T-cell (primary cell): ENCODE measurements around the gene PDE1A. TPM values are rescaled to one million over a fixed set of nuclear protein-coding genes. Genes with fewer than 3 reads are reported as not detected.

Experiments used
- ATAC-seq, 4 experiments: fragments of 200-7000 bp in 3 of 4; fragments of 150-1000 bp in 1 of 4; cut with Tn5 transposase; replicated peaks in 1 of 4; 1 replicate in 3 of 4; 2 replicates in 1 of 4; pipeline ENCODE4 v1.10.0; 2021; ENCODE audit warnings: moderate library complexity in 3 of 4, mild to moderate bottlenecking in 2 of 4, moderate number of reproducible peaks in 1 of 4
- CTCF ChIA-PET, 2 donors: fragments of 300-600 bp; sonication (Branson Sonifier 250); formaldehyde crosslinking; loops; one replicate each; lab custom pipeline; 2022; ENCODE audit warnings: antibody characterized with exemption in 2 of 2; lab: Charles Lee
- POLR2A ChIA-PET, 2 donors: fragments of 300-600 bp; sonication (Branson Sonifier 250); formaldehyde crosslinking; loops; one replicate each; lab custom pipeline; 2022; ENCODE audit warnings: antibody characterized with exemption in 2 of 2; lab: Charles Lee
- DNase-seq, 35 experiments: peaks; one replicate each; pipeline versions ENCODE4 v3.0.0 to v3.0.0-alpha.2; 2013 to 2023
- H3K27ac ChIP-seq: one replicate; pipeline ENCODE4 v1.5.1; 2013; ENCODE audit warnings: low read length
- H3K27me3 ChIP-seq, 2 experiments: replicated peaks in 1 of 2; 1 replicate in 1 of 2; 2 replicates in 1 of 2; pipeline versions ENCODE4 v1.6.1 to v1.7.0; 2013; ENCODE audit warnings: low read length in 1 of 2, mixed read lengths in 1 of 2; ENCODE audit not compliant: control insufficient read depth in 2 of 2, insufficient read depth in 2 of 2; ENCODE audit errors: extremely low read depth in 1 of 2
- H3K36me3 ChIP-seq, 2 donors: 1 replicate in 1 of 2; 2 replicates in 1 of 2; pipeline versions ENCODE4 v1.6.1 to v1.7.0; 2013; ENCODE audit warnings: low read length in 1 of 2; ENCODE audit not compliant: control insufficient read depth in 2 of 2, insufficient read depth in 1 of 2; ENCODE audit errors: extremely low read depth in 1 of 2
- H3K4me1 ChIP-seq, 2 experiments: 1 replicate in 1 of 2; 2 replicates in 1 of 2; pipeline versions ENCODE4 v1.6.1 to v1.7.0; 2013; ENCODE audit warnings: low read length in 2 of 2, mixed read lengths in 1 of 2; ENCODE audit not compliant: insufficient read depth in 2 of 2, control insufficient read depth in 1 of 2; ENCODE audit errors: extremely low read depth in 1 of 2
- H3K4me3 ChIP-seq, 2 donors: 1 replicate in 1 of 2; 2 replicates in 1 of 2; pipeline versions ENCODE4 v1.5.1 to v1.7.0; 2013; ENCODE audit warnings: mild to moderate bottlenecking in 2 of 2, low read length in 1 of 2, moderate library complexity in 1 of 2; ENCODE audit not compliant: control insufficient read depth in 1 of 2; ENCODE audit errors: extremely low read depth in 1 of 2
- H3K9me3 ChIP-seq: 2 replicates; pipeline ENCODE4 v1.7.0; 2013
- H3K27ac Mint-ChIP-seq, 2 donors: one replicate each; pipeline ENCODE4 v1.8.0; 2020 to 2021; ENCODE audit warnings: mild to moderate bottlenecking in 2 of 2, mixed read lengths in 2 of 2
- H3K27me3 Mint-ChIP-seq, 2 donors: one replicate each; pipeline ENCODE4 v1.8.0; 2021 to 2022; ENCODE audit warnings: mixed read lengths in 2 of 2
- H3K36me3 Mint-ChIP-seq: one replicate; pipeline ENCODE4 v1.8.0; 2021; ENCODE audit warnings: mixed read lengths
- H3K4me1 Mint-ChIP-seq, 3 donors: one replicate each; pipeline ENCODE4 v1.8.0; 2020 to 2022; ENCODE audit warnings: mixed read lengths in 3 of 3, mild to moderate bottlenecking in 1 of 3
- H3K4me3 Mint-ChIP-seq, 3 donors: one replicate each; pipeline ENCODE4 v1.8.0; 2020 to 2022; ENCODE audit warnings: mild to moderate bottlenecking in 3 of 3, mixed read lengths in 3 of 3, moderate library complexity in 3 of 3
- H3K9me3 Mint-ChIP-seq, 3 donors: one replicate each; pipeline ENCODE4 v1.8.0; 2020 to 2022; ENCODE audit warnings: mixed read lengths in 3 of 3
- WGBS: methylation state at CpG from one replicate; pipeline ENCODE4 v1.1.5; 2013; ENCODE audit warnings: missing lambda C conversion rate; ENCODE audit not compliant: insufficient coverage; 5-methylcytosine and 5-hydroxymethylcytosine counted together
- total RNA-seq, 35 experiments: library from RNA in 6 of 35; stranded (reverse) in 6 of 35; fragments of 120-200 nt in 1 of 35; gene quantifications; one replicate each; pipeline versions ENCODE4 v1.2.1 to v1.2.4 and lab custom pipeline; 2013 to 2026

The PDE1A gene
- total RNA-seq, 5 donors from 2014 or later (not counting 1 experiment from before 2014, with no cell fraction given) = not detected

GRCh38 chr2:182226807-182227206, 200.0 kb downstream of the PDE1A start:
- no peak overlapping the region for H3K4me3 ChIP-seq
- no peak overlapping the region for H3K27ac ChIP-seq
- no CpG with 5 or more reads among the region's 4 CpGs for WGBS
- DNase-seq (no peak), ATAC-seq (no peak)
- no peak overlapping the region for H3K4me3 Mint-ChIP-seq
- ChIA-PET CTCF (no interaction called here), POLR2A (no interaction called here)
- H3K36me3 Mint-ChIP-seq = no peaks in the 10 kb centered on the region
- no peak overlapping the region for H3K27ac Mint-ChIP-seq
- no peaks in the 10 kb centered on the region for H3K27me3 ChIP-seq
- no peaks in the 10 kb centered on the region for H3K4me1 ChIP-seq
- H3K36me3 ChIP-seq = no peaks in the 10 kb centered on the region
- no peaks in the 10 kb centered on the region for H3K27me3 Mint-ChIP-seq
- H3K9me3 Mint-ChIP-seq = no peaks in the 10 kb centered on the region
- H3K4me1 Mint-ChIP-seq = no peaks in the 10 kb centered on the region
- H3K9me3 ChIP-seq = no peaks in the 10 kb centered on the region

GRCh38 chr2:182224669-182225068, 202.2 kb downstream of the PDE1A start:
- no CpG with 5 or more reads among the region's 3 CpGs for WGBS
- POLR2A ChIA-PET = no interaction called here

GRCh38 chr2:182220998-182221397, 205.8 kb downstream of the PDE1A start:
- H3K4me1 ChIP-seq = no peaks in the 10 kb centered on the region
- no peaks in the 10 kb centered on the region for H3K27me3 ChIP-seq
- no peak overlapping the region for H3K4me3 ChIP-seq
- CTCF ChIA-PET = no interaction called here
- no peak overlapping the region for H3K4me3 Mint-ChIP-seq
- no peaks in the 10 kb centered on the region for H3K9me3 Mint-ChIP-seq
- POLR2A ChIA-PET = no interaction called here
- H3K27ac ChIP-seq = no peak overlapping the region
- H3K27me3 Mint-ChIP-seq = peaks cover 0 to 8% of the 10 kb centered on the region in 2 donors
- H3K9me3 ChIP-seq = no peaks in the 10 kb centered on the region
- H3K36me3 Mint-ChIP-seq = no peaks in the 10 kb centered on the region
- DNase-seq (no peak), ATAC-seq (no peak)
- WGBS = no CpG with 5 or more reads among the region's 3 CpGs
- H3K4me1 Mint-ChIP-seq = no peaks in the 10 kb centered on the region
- H3K36me3 ChIP-seq = no peaks in the 10 kb centered on the region
- H3K27ac Mint-ChIP-seq = no peak overlapping the region

More at GRCh38 chr2:182224669-182225068, 202.2 kb downstream of the PDE1A start:
- Histone ChIP-seq H3K27ac (no peak overlapping the region), H3K4me1 (no peaks in the 10 kb centered on the region), H3K4me3 (no peak overlapping the region), H3K36me3 (no peaks in the 10 kb centered on the region), H3K9me3 (no peaks in the 10 kb centered on the region), H3K27me3 (no peaks in the 10 kb centered on the region)
- no peak overlapping the region for H3K4me3 Mint-ChIP-seq
- CTCF ChIA-PET = no interaction called here
- ATAC-seq (no peak), DNase-seq (no peak)
- no peak overlapping the region for H3K27ac Mint-ChIP-seq
- H3K27me3 Mint-ChIP-seq = peaks cover 0 to 8% of the 10 kb centered on the region in 2 donors
- H3K4me1 Mint-ChIP-seq = no peaks in the 10 kb centered on the region
- H3K36me3 Mint-ChIP-seq = no peaks in the 10 kb centered on the region
- no peaks in the 10 kb centered on the region for H3K9me3 Mint-ChIP-seq

GRCh38 chr2:182220335-182220734, 206.5 kb downstream of the PDE1A start:
- no peaks in the 10 kb centered on the region for H3K27me3 ChIP-seq
- H3K36me3 ChIP-seq = no peaks in the 10 kb centered on the region
- no CpG with 5 or more reads among the region's 1 CpG for WGBS
- Mint-ChIP-seq H3K4me1 (no peaks in the 10 kb centered on the region), H3K27me3 (peaks cover 0 to 8% of the 10 kb centered on the region in 2 donors), H3K27ac (no peak overlapping the region), H3K9me3 (no peaks in the 10 kb centered on the region), H3K36me3 (no peaks in the 10 kb centered on the region), H3K4me3 (no peak overlapping the region)
- no peak overlapping the region for H3K27ac ChIP-seq
- no peaks in the 10 kb centered on the region for H3K4me1 ChIP-seq
- no peak overlapping the region for H3K4me3 ChIP-seq
- ATAC-seq (no peak), DNase-seq (no peak)
- no peaks in the 10 kb centered on the region for H3K9me3 ChIP-seq
- CTCF ChIA-PET = no interaction called here
- POLR2A ChIA-PET = no interaction called here

- peaks cover 0 to 3% of the 10 kb centered on the region in 2 experiments for H3K27me3 ChIP-seq
- DNase-seq (no peak), ATAC-seq (no peak)
- H3K27ac Mint-ChIP-seq = no peak overlapping the region
- H3K4me1 ChIP-seq = no peaks in the 10 kb centered on the region
- POLR2A ChIA-PET = no interaction called here
- no peak overlapping the region for H3K4me3 Mint-ChIP-seq
- peaks cover 1 to 5% of the 10 kb centered on the region in 2 donors for H3K27me3 Mint-ChIP-seq
- no peak overlapping the region for H3K4me3 ChIP-seq
- H3K36me3 ChIP-seq = no peaks in the 10 kb centered on the region
- CTCF ChIA-PET = no interaction called here
- H3K9me3 ChIP-seq = no peaks in the 10 kb centered on the region
- no peaks in the 10 kb centered on the region for H3K4me1 Mint-ChIP-seq
- no peak overlapping the region for H3K27ac ChIP-seq
- peaks cover 0 to 4% (median 0%) of the 10 kb centered on the region in 3 donors for H3K9me3 Mint-ChIP-seq
- H3K36me3 Mint-ChIP-seq = no peaks in the 10 kb centered on the region
Measured at GRCh38 chr2:182210669-182211068, 216.2 kb downstream of the PDE1A start.

GRCh38 chr2:182208421-182208820, 218.4 kb downstream of the PDE1A start:
- Histone ChIP-seq H3K9me3 (no peaks in the 10 kb centered on the region), H3K36me3 (no peaks in the 10 kb centered on the region), H3K4me1 (no peaks in the 10 kb centered on the region), H3K4me3 (no peak overlapping the region), H3K27ac (no peak overlapping the region), H3K27me3 (peaks cover 0 to 3% of the 10 kb centered on the region in 2 experiments)
- no peak overlapping the region for H3K27ac Mint-ChIP-seq
- POLR2A ChIA-PET = no interaction called here
- no peaks in the 10 kb centered on the region for H3K4me1 Mint-ChIP-seq
- H3K36me3 Mint-ChIP-seq = no peaks in the 10 kb centered on the region
- CTCF ChIA-PET = no interaction called here
- 71% methylated on average over 3 of the region's 4 CpGs for WGBS
- ATAC-seq = no peak
- peaks cover 0 to 4% (median 0%) of the 10 kb centered on the region in 3 donors for H3K9me3 Mint-ChIP-seq
- DNase-seq = no peak
- H3K27me3 Mint-ChIP-seq = peaks cover 1 to 5% of the 10 kb centered on the region in 2 donors
- H3K4me3 Mint-ChIP-seq = no peak overlapping the region
